GM10248 (cell line): ENCODE measurements around the gene L1TD1.
A peak's percentile ranks its signal among the peaks of the same experiment; 100 is the strongest.
"Not testable (repeated sequence)": the region's sequence is repeated elsewhere in the genome, so short reads cannot be mapped to it uniquely, and the experiment has no call there.

Experiments used
- CTCF ChIA-PET: fragments of 300-600 bp; sonication (Branson Sonifier 250); formaldehyde crosslinking; extraction: SDS; loops from one replicate; lab custom pipeline; 2021; ENCODE audit warnings: antibody characterized with exemption; lab: Yijun Ruan, JAX
- POLR2A ChIA-PET: fragments of 350-650 bp; sonication (Branson Sonifier 250); formaldehyde crosslinking; extraction: SDS; loops from one replicate; lab custom pipeline; 2020; ENCODE audit warnings: antibody characterized with exemption; lab: Yijun Ruan, JAX
- DNase-seq: peaks from one replicate; pipeline ENCODE4 v3.0.0; 2012; ENCODE audit errors: extremely low spot score
- CTCF ChIP-seq: IDR thresholded peaks from 2 replicates; pipeline ENCODE4 v1.5.1; 2012; ENCODE audit warnings: mild to moderate bottlenecking, low read depth; ENCODE audit errors: extremely low read depth, missing control alignments, control extremely low read depth

Gene L1TD1

GRCh38 chr1:62194651-62195544 is at the start of gene L1TD1:
L1TD1 (plus strand) TSS chr1:62194849; CDS start chr1:62206629, 11,780 bp downstream.
- POLR2A ChIA-PET: no interaction called here
- DNase-seq: no peak
- no peak for TF ChIP-seq CTCF
- CTCF ChIA-PET: no interaction called here

GRCh38 chr1:62159940-62160348 is 34.7 kb upstream of the L1TD1 start:
- ChIA-PET POLR2A (no interaction called here), CTCF (interaction anchor here (1.0 to 2.0 kb wide), 4 partner anchors 8 to 29 kb away, joined by 3 to 15 read pairs (median 4); no protein-coding TSS in a partner anchor)
- no peak for DNase-seq
- TF ChIP-seq CTCF: no peak

- DNase-seq: no peak
- no peak for TF ChIP-seq CTCF
- ChIA-PET CTCF (no interaction called here), POLR2A (no interaction called here)
These were observed 32.9 kb upstream of the L1TD1 start for GRCh38 chr1:62161711-62162110.

GRCh38 chr1:62170380-62170779 is 24.3 kb upstream of the L1TD1 start:
- CTCF ChIA-PET, DNase-seq, POLR2A ChIA-PET: not testable (repeated sequence)

GRCh38 chr1:62175568-62176179 is 19.0 kb upstream of the L1TD1 start:
- DNase-seq: peak; percentile 55
- ChIA-PET CTCF (interaction anchor here (0.7 to 4.9 kb wide), 29 partner anchors 9 to 573 kb away, joined by 3 to 74 read pairs (median 4); partner anchors contain the start of gene KANK4), POLR2A (no interaction called here)
- TF ChIP-seq CTCF: peak; percentile 80

- ChIA-PET CTCF (interaction anchor here (0.7 to 4.9 kb wide), 11 partner anchors 8 to 572 kb away, joined by 3 to 74 read pairs (median 5); partner anchors contain the start of gene KANK4), POLR2A (no interaction called here)
- DNase-seq: no peak
- TF ChIP-seq CTCF: no peak
These were observed 17.9 kb upstream of the L1TD1 start for GRCh38 chr1:62176597-62177312.
